PFSK-1 (cell line): ENCODE measurements around the gene KRT78.

Experiments used
- FOXP2 ChIP-seq: optimal IDR thresholded peaks from 2 replicates; pipeline ENCODE3; 2011; ENCODE audit warnings: borderline replicate concordance, control low read depth, inconsistent platforms; ENCODE audit not compliant: insufficient read depth; ENCODE audit errors: extremely low read length, extremely low read depth
- POLR2AphosphoS5 ChIP-seq: IDR thresholded peaks from 2 replicates; pipeline ENCODE4 v1.6.1; 2012; ENCODE audit warnings: low read depth, mild to moderate bottlenecking, control low read depth, low read length, moderate library complexity
- REST ChIP-seq, 2 experiments: IDR thresholded peaks; 2 replicates each; pipeline versions ENCODE4 v1.6.1 to v1.8.0; 2011 to 2012; ENCODE audit warnings: low read depth in 2 of 2, low read length in 2 of 2, control low read depth in 1 of 2, inconsistent platforms in 1 of 2, mild to moderate bottlenecking in 1 of 2, moderate library complexity in 1 of 2; ENCODE audit not compliant: insufficient read depth in 1 of 2
- SIN3A ChIP-seq: IDR thresholded peaks from 2 replicates; pipeline ENCODE4 v1.6.1; 2012; ENCODE audit warnings: mild to moderate bottlenecking, low read length, moderate library complexity, borderline replicate concordance; ENCODE audit not compliant: insufficient read depth
- TAF1 ChIP-seq: IDR thresholded peaks from 2 replicates; pipeline ENCODE4 v1.6.1; 2012; ENCODE audit warnings: low read length, control low read depth, borderline replicate concordance; ENCODE audit not compliant: insufficient read depth

The KRT78 gene

DNA sequence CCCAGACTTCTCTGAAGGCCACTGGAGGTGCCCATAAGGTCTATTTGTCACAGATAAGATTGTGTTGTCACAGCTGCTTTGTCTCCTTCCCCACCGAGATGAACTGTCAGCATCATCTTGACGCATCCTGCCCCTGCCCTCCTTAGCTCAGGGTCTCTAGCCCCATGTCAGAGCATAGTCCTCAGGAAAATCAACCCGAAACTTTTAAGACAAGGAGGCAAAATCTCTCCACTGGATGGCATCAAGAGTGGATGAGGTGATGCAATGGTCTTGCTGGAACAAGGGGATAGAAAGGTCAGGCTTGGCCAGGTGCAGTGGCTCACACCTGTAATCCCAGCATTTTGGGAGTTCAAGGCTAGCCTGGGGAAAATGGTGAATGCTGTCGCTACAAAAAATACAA lies 22.8 kb downstream of the KRT78 start:
- TF ChIP-seq REST (IDR thresholded peaks at IDR 0.05; ENCODE audit: insufficient read depth in 1 of 2, low read depth in 2 of 2, low read length in 2 of 2) (no peak), FOXP2 (no peak), POLR2AphosphoS5 (no peak), TAF1 (no peak), SIN3A (no peak)

DNA sequence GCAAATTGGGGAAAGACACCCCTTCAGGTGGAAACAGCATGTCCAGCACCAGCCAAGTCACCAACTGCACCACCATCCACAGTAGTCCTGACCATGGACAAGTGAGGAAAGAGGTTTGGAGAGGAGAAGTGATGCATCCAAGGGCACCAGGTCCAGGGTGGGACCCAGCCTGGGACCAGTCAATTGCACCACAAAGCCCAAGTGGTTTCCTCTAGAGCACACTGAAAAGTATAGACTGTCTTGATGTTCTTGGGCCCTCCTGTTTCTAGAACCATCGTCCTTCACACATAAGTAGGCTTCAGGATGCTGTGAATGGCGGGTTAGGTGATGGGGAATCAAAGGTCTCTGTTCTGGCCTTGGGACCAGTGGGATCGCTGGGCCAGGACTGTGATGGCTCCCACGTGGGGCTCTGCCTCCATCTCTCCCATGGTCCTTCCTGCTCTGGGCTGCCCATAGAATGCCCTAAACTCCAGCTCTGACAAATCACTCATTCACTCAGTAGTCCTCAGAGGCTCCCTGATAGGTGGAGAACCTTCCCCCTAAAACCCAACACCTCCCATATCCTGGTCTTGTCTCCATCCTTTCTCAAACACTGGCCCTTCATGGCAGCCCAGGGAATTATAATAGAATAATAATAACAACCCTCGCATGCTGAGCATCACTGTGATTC lies 23.9 kb downstream of the KRT78 start:
- TF ChIP-seq SIN3A, result no peak
- no peak for TF ChIP-seq TAF1
- no peak for TF ChIP-seq POLR2AphosphoS5
- no peak for TF ChIP-seq REST (IDR thresholded peaks at IDR 0.05; ENCODE audit: insufficient read depth in 1 of 2, low read depth in 2 of 2, low read length in 2 of 2)
- no peak for TF ChIP-seq FOXP2

- TF ChIP-seq REST (IDR thresholded peaks at IDR 0.05; ENCODE audit: insufficient read depth in 1 of 2, low read depth in 2 of 2, low read length in 2 of 2) (no peak), SIN3A (no peak), FOXP2 (no peak), TAF1 (no peak), POLR2AphosphoS5 (no peak)
Observed at GRCh38 chr12:52823761-52824450, 24.9 kb downstream of the KRT78 start.

DNA sequence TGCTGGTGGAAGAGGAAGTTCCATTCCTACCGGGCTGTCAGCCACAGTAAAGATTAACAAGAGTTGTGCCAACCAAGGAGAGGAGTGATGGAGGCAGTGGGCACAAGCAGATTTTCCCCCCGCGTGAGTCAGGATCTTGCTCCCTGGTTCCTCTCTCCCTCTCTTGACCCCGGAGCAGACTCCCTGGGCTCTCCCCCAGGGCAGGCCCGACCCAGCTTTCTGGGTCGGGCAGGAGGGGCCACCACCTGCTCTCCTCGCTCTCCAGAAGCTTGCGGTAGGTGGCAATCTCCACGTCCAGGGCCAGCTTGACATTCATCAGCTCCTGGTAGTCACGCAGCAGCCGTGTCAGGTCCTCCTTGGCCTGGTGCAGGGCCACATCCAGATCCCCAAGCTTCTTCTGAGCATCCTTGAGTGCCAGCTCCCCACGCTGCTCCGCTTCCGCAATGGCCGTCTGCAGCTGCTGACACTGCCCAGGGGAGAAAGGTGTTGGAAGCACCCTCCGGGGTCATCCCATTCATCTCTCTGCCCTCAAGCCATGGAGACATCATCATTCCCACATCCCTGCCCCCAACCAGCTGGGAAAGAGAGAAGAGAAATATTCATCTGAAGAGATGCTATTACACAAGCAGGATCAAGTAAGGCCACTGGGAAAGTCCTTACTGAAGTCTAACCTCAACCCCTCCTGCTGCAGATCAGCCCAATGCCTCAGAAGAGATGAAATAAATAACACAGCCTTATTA lies 25.9 kb downstream of the KRT78 start:
- TF ChIP-seq FOXP2 (no peak), TAF1 (no peak), POLR2AphosphoS5 (no peak), SIN3A (no peak), REST (IDR thresholded peaks at IDR 0.05; ENCODE audit: insufficient read depth in 1 of 2, low read depth in 2 of 2, low read length in 2 of 2) (no peak)
